Astrocyte (in vitro differentiated cells and primary cell): ENCODE results near the gene LHFPL2. TPM values are rescaled to one million over a fixed set of nuclear protein-coding genes. Genes with fewer than 3 reads are reported as not detected.

Source experiments
- DNase-seq: peaks from one replicate; pipeline ENCODE4 v3.0.0-alpha.2; 2010; ENCODE audit warnings: low read depth
- FAIRE-seq: peaks from 2 replicates; lab custom pipeline; 2011; peaks lifted over from hg19 to GRCh38; lab: Jason Lieb, UNC
- H2AFZ ChIP-seq: 2 replicates; pipeline ENCODE4 v1.6.0; 2012; ENCODE audit warnings: low read depth, low read length, inconsistent platforms
- H3K27ac ChIP-seq: 2 replicates; pipeline ENCODE4 v1.5.1; 2011; ENCODE audit warnings: low read depth, low read length, inconsistent platforms
- H3K27me3 ChIP-seq: 2 replicates; pipeline ENCODE4 v1.6.0; 2011; ENCODE audit warnings: low read length, inconsistent platforms; ENCODE audit not compliant: insufficient read depth
- H3K36me3 ChIP-seq: 2 replicates; pipeline ENCODE4 v1.5.1; 2011; ENCODE audit warnings: low read length, inconsistent platforms; ENCODE audit not compliant: insufficient read depth
- H3K4me1 ChIP-seq: 2 replicates; pipeline ENCODE4 v1.5.1; 2011; ENCODE audit warnings: low read length, inconsistent platforms; ENCODE audit not compliant: insufficient read depth
- H3K4me2 ChIP-seq: 2 replicates; pipeline ENCODE4 v1.6.0; 2012; ENCODE audit warnings: low read length, inconsistent platforms
- H3K4me3 ChIP-seq: 2 replicates; pipeline ENCODE4 v1.5.1; 2011; ENCODE audit warnings: low read depth, mild to moderate bottlenecking, low read length, inconsistent platforms; ENCODE audit not compliant: insufficient read depth
- H3K79me2 ChIP-seq: 2 replicates; pipeline ENCODE4 v1.6.0; 2012; ENCODE audit warnings: mild to moderate bottlenecking, low read length, inconsistent platforms; ENCODE audit not compliant: insufficient read depth
- H3K9ac ChIP-seq: 2 replicates; pipeline ENCODE4 v1.6.0; 2012; ENCODE audit warnings: mild to moderate bottlenecking, low read length, inconsistent platforms
- H3K9me3 ChIP-seq: 2 replicates; pipeline ENCODE4 v1.5.1; 2012; ENCODE audit warnings: low read depth, mild to moderate bottlenecking, low read length, inconsistent platforms; ENCODE audit not compliant: insufficient read depth
- H4K20me1 ChIP-seq: 2 replicates; pipeline ENCODE4 v1.6.0; 2012; ENCODE audit warnings: low read length, inconsistent platforms; ENCODE audit not compliant: insufficient read depth
- H3K27ac Mint-ChIP-seq: one replicate; pipeline ENCODE4 v1.8.0; 2021; ENCODE audit warnings: mild to moderate bottlenecking, mixed read lengths; ENCODE audit not compliant: unreplicated experiment
- H3K27me3 Mint-ChIP-seq: one replicate; pipeline ENCODE4 v1.8.0; 2021; ENCODE audit warnings: low read depth, mixed read lengths; ENCODE audit not compliant: unreplicated experiment
- H3K36me3 Mint-ChIP-seq: one replicate; pipeline ENCODE4 v1.8.0; 2021; ENCODE audit warnings: low read depth, mixed read lengths; ENCODE audit not compliant: unreplicated experiment
- H3K4me1 Mint-ChIP-seq: one replicate; pipeline ENCODE4 v1.8.0; 2021; ENCODE audit warnings: low read depth, mixed read lengths; ENCODE audit not compliant: unreplicated experiment
- H3K4me3 Mint-ChIP-seq: one replicate; pipeline ENCODE4 v1.8.0; 2021; ENCODE audit warnings: mild to moderate bottlenecking, moderate library complexity, mixed read lengths; ENCODE audit not compliant: unreplicated experiment
- H3K9me3 Mint-ChIP-seq: one replicate; pipeline ENCODE4 v1.8.0; 2021; ENCODE audit warnings: mild to moderate bottlenecking, mixed read lengths; ENCODE audit not compliant: unreplicated experiment
- CTCF ChIP-seq: IDR thresholded peaks from 2 replicates; pipeline ENCODE4 v1.5.1; 2011; ENCODE audit warnings: low read depth, mild to moderate bottlenecking, inconsistent platforms, low read length, moderate library complexity; ENCODE audit not compliant: insufficient read depth
- EZH2 ChIP-seq: IDR thresholded peaks from 2 replicates; pipeline ENCODE4 v1.6.1; 2012; ENCODE audit warnings: mild to moderate bottlenecking, low read length, inconsistent platforms; ENCODE audit not compliant: insufficient read depth
- total RNA-seq: library from RNA; stranded (reverse); gene quantifications from 2 replicates; pipeline ENCODE4 v1.2.1, GENCODE V29; 2021

LHFPL2 gene
- total RNA-seq, 1 donor from 2014 or later: 17.0 TPM

- no peak for DNase-seq
- Histone ChIP-seq H3K4me2 (peak overlapping the region; percentile 31), H3K27me3 (no peaks in the 10 kb centered on the region), H3K4me1 (peaks cover 15% of the 10 kb centered on the region), H3K9me3 (no peaks in the 10 kb centered on the region), H2AFZ (no peak overlapping the region), H3K4me3 (no peak overlapping the region), H3K79me2 (no peaks in the 10 kb centered on the region), H3K9ac (peak overlapping the region; percentile 5), H3K27ac (peak overlapping the region; percentile 50), H3K36me3 (no peaks in the 10 kb centered on the region), H4K20me1 (no peaks in the 10 kb centered on the region)
- Mint-ChIP-seq H3K36me3 (no peaks in the 10 kb centered on the region), H3K4me1 (no peaks in the 10 kb centered on the region), H3K27ac (no peak overlapping the region), H3K27me3 (peaks cover 5% of the 10 kb centered on the region), H3K4me3 (no peak overlapping the region), H3K9me3 (no peaks in the 10 kb centered on the region)
- TF ChIP-seq EZH2: no peak
- FAIRE-seq: no peak
Measured at GRCh38 chr5:78659114-78659513, 10.5 kb upstream of the LHFPL2 start.

GRCh38 chr5:78657201-78657600 lies 8.6 kb upstream of the LHFPL2 start:
- Histone ChIP-seq H2AFZ (no peak overlapping the region), H3K36me3 (no peaks in the 10 kb centered on the region), H3K27ac (no peak overlapping the region), H3K9ac (no peak overlapping the region), H3K4me3 (no peak overlapping the region), H3K27me3 (no peaks in the 10 kb centered on the region), H3K4me1 (peaks cover 15% of the 10 kb centered on the region), H4K20me1 (no peaks in the 10 kb centered on the region), H3K9me3 (no peaks in the 10 kb centered on the region), H3K4me2 (no peak overlapping the region), H3K79me2 (no peaks in the 10 kb centered on the region)
- Mint-ChIP-seq H3K27me3 (peaks cover 5% of the 10 kb centered on the region), H3K9me3 (no peaks in the 10 kb centered on the region), H3K4me1 (no peaks in the 10 kb centered on the region), H3K36me3 (no peaks in the 10 kb centered on the region), H3K4me3 (no peak overlapping the region), H3K27ac (no peak overlapping the region)
- DNase-seq (no peak), FAIRE-seq (peak; percentile 34)
- TF ChIP-seq EZH2: no peak
- no peak for TF ChIP-seq CTCF

- H3K4me3 Mint-ChIP-seq: no peak overlapping the region
- H3K36me3 Mint-ChIP-seq: no peaks in the 10 kb centered on the region
- no peaks in the 10 kb centered on the region for H3K4me1 Mint-ChIP-seq
- Histone ChIP-seq H3K4me3 (no peak overlapping the region), H3K4me1 (peaks cover 15% of the 10 kb centered on the region), H3K27me3 (no peaks in the 10 kb centered on the region), H3K36me3 (no peaks in the 10 kb centered on the region), H3K9me3 (no peaks in the 10 kb centered on the region), H3K9ac (no peak overlapping the region), H3K79me2 (no peaks in the 10 kb centered on the region), H2AFZ (no peak overlapping the region), H3K4me2 (no peak overlapping the region), H3K27ac (no peak overlapping the region), H4K20me1 (no peaks in the 10 kb centered on the region)
- TF ChIP-seq CTCF: no peak
- TF ChIP-seq EZH2: no peak
- no peak overlapping the region for H3K27ac Mint-ChIP-seq
- H3K9me3 Mint-ChIP-seq: no peaks in the 10 kb centered on the region
- peaks cover 5% of the 10 kb centered on the region for H3K27me3 Mint-ChIP-seq
- no peak for DNase-seq
- no peak for FAIRE-seq
Measured at GRCh38 chr5:78655746-78656290, 7.2 kb upstream of the LHFPL2 start.
